Measurements from ENCODE around the gene CYP19A1.

The CYP19A1 gene

GRCh38 chr15:51226576-51227210 lies 111.7 kb downstream of the CYP19A1 start:
- Histone ChIP-seq H3K4me1 (ENCODE audit: control insufficient read depth, insufficient read depth, low read length) (no peaks in the 10 kb centered on the region), H3K9me3 (ENCODE audit: control insufficient read depth, low read length) (no peaks in the 10 kb centered on the region), H3K27ac (ENCODE audit: insufficient read depth, low read depth, low read length, poor library complexity, severe bottlenecking) (no peak overlapping the region), H3K36me3 (ENCODE audit: control insufficient read depth, insufficient read depth, low read length) (no peaks in the 10 kb centered on the region), H3K4me3 (ENCODE audit: insufficient read depth, low read depth, low read length) (no peak overlapping the region), H3K27me3 (ENCODE audit: control insufficient read depth, insufficient read depth, low read length, poor library complexity, severe bottlenecking) (no peaks in the 10 kb centered on the region)
- WGBS, 2 experiments, result 91 to 94% methylated on average over 4 to 6 of the region's 6 CpGs

GRCh38 chr15:51224428-51224827 lies 114.0 kb downstream of the CYP19A1 start:
- no peaks in the 10 kb centered on the region for H3K36me3 ChIP-seq (ENCODE audit: control insufficient read depth, insufficient read depth, low read length)
- H3K9me3 ChIP-seq (ENCODE audit: control insufficient read depth, low read length), result no peaks in the 10 kb centered on the region
- H3K27me3 ChIP-seq (ENCODE audit: control insufficient read depth, insufficient read depth, low read length, poor library complexity, severe bottlenecking), result no peaks in the 10 kb centered on the region
- no peak overlapping the region for H3K4me3 ChIP-seq (ENCODE audit: insufficient read depth, low read depth, low read length)
- H3K27ac ChIP-seq (ENCODE audit: insufficient read depth, low read depth, low read length, poor library complexity, severe bottlenecking), result no peak overlapping the region
- H3K4me1 ChIP-seq (ENCODE audit: control insufficient read depth, insufficient read depth, low read length), result no peaks in the 10 kb centered on the region

- Histone ChIP-seq H3K27ac (ENCODE audit: insufficient read depth, low read depth, low read length, poor library complexity, severe bottlenecking) (no peak overlapping the region), H3K4me3 (ENCODE audit: insufficient read depth, low read depth, low read length) (no peak overlapping the region), H3K36me3 (ENCODE audit: control insufficient read depth, insufficient read depth, low read length) (no peaks in the 10 kb centered on the region)
Observed at GRCh38 chr15:51223771-51224229, 114.6 kb downstream of the CYP19A1 start.

GRCh38 chr15:51218299-51218938 lies 120.0 kb downstream of the CYP19A1 start:
- Histone ChIP-seq H3K9me3 (ENCODE audit: control insufficient read depth, low read length) (no peaks in the 10 kb centered on the region), H3K4me1 (ENCODE audit: control insufficient read depth, insufficient read depth, low read length) (no peaks in the 10 kb centered on the region), H3K27me3 (ENCODE audit: control insufficient read depth, insufficient read depth, low read length, poor library complexity, severe bottlenecking) (no peaks in the 10 kb centered on the region), H3K4me3 (ENCODE audit: insufficient read depth, low read depth, low read length) (no peak overlapping the region), H3K36me3 (ENCODE audit: control insufficient read depth, insufficient read depth, low read length) (no peaks in the 10 kb centered on the region), H3K27ac (ENCODE audit: insufficient read depth, low read depth, low read length, poor library complexity, severe bottlenecking) (no peak overlapping the region)
- 76 to 80% methylated on average over 3 of the region's 3 CpGs for WGBS, 2 experiments

More at GRCh38 chr15:51223771-51224229, 114.6 kb downstream of the CYP19A1 start:
- Histone ChIP-seq H3K4me1 (ENCODE audit: control insufficient read depth, insufficient read depth, low read length) (no peaks in the 10 kb centered on the region), H3K9me3 (ENCODE audit: control insufficient read depth, low read length) (no peaks in the 10 kb centered on the region), H3K27me3 (ENCODE audit: control insufficient read depth, insufficient read depth, low read length, poor library complexity, severe bottlenecking) (no peaks in the 10 kb centered on the region)
- 91 to 92% methylated on average over 3 of the region's 3 CpGs for WGBS, 2 experiments

- no peaks in the 10 kb centered on the region for H3K27me3 ChIP-seq (ENCODE audit: control insufficient read depth, insufficient read depth, low read length, poor library complexity, severe bottlenecking)
- H3K27ac ChIP-seq (ENCODE audit: insufficient read depth, low read depth, low read length, poor library complexity, severe bottlenecking), result no peak overlapping the region
- no peaks in the 10 kb centered on the region for H3K36me3 ChIP-seq (ENCODE audit: control insufficient read depth, insufficient read depth, low read length)
- no peaks in the 10 kb centered on the region for H3K4me1 ChIP-seq (ENCODE audit: control insufficient read depth, insufficient read depth, low read length)
- 94% methylated on average over 2 of the region's 2 CpGs for WGBS, 2 experiments
- no peak overlapping the region for H3K4me3 ChIP-seq (ENCODE audit: insufficient read depth, low read depth, low read length)
- H3K9me3 ChIP-seq (ENCODE audit: control insufficient read depth, low read length), result no peaks in the 10 kb centered on the region
Observed at GRCh38 chr15:51212909-51213308, 125.5 kb downstream of the CYP19A1 start.

GRCh38 chr15:51212239-51212638 lies 126.2 kb downstream of the CYP19A1 start:
- no peaks in the 10 kb centered on the region for H3K9me3 ChIP-seq (ENCODE audit: control insufficient read depth, low read length)
- no peaks in the 10 kb centered on the region for H3K4me1 ChIP-seq (ENCODE audit: control insufficient read depth, insufficient read depth, low read length)
- no peaks in the 10 kb centered on the region for H3K36me3 ChIP-seq (ENCODE audit: control insufficient read depth, insufficient read depth, low read length)
- H3K27ac ChIP-seq (ENCODE audit: insufficient read depth, low read depth, low read length, poor library complexity, severe bottlenecking), result no peak overlapping the region
- H3K27me3 ChIP-seq (ENCODE audit: control insufficient read depth, insufficient read depth, low read length, poor library complexity, severe bottlenecking), result no peaks in the 10 kb centered on the region
- H3K4me3 ChIP-seq (ENCODE audit: insufficient read depth, low read depth, low read length), result no peak overlapping the region
- WGBS, 2 experiments, result 90% methylated on average over 5 of the region's 5 CpGs

GRCh38 chr15:51205050-51205975 lies 133.1 kb downstream of the CYP19A1 start:
- no peaks in the 10 kb centered on the region for H3K9me3 ChIP-seq (ENCODE audit: control insufficient read depth, low read length)
- no peaks in the 10 kb centered on the region for H3K4me1 ChIP-seq (ENCODE audit: control insufficient read depth, insufficient read depth, low read length)
- WGBS, 2 experiments, result 91 to 93% methylated on average over 3 of the region's 3 CpGs
- H3K27ac ChIP-seq (ENCODE audit: insufficient read depth, low read depth, low read length, poor library complexity, severe bottlenecking), result no peak overlapping the region
- no peak overlapping the region for H3K4me3 ChIP-seq (ENCODE audit: insufficient read depth, low read depth, low read length)
- H3K36me3 ChIP-seq (ENCODE audit: control insufficient read depth, insufficient read depth, low read length), result no peaks in the 10 kb centered on the region
- H3K27me3 ChIP-seq (ENCODE audit: control insufficient read depth, insufficient read depth, low read length, poor library complexity, severe bottlenecking), result no peaks in the 10 kb centered on the region

- no peak overlapping the region for H3K27ac ChIP-seq (ENCODE audit: insufficient read depth, low read depth, low read length, poor library complexity, severe bottlenecking)
- H3K9me3 ChIP-seq (ENCODE audit: control insufficient read depth, low read length), result no peaks in the 10 kb centered on the region
- H3K27me3 ChIP-seq (ENCODE audit: control insufficient read depth, insufficient read depth, low read length, poor library complexity, severe bottlenecking), result no peaks in the 10 kb centered on the region
- H3K36me3 ChIP-seq (ENCODE audit: control insufficient read depth, insufficient read depth, low read length), result no peaks in the 10 kb centered on the region
- H3K4me3 ChIP-seq (ENCODE audit: insufficient read depth, low read depth, low read length), result no peak overlapping the region
- 85 to 94% methylated on average over 2 of the region's 2 CpGs for WGBS, 2 experiments
- H3K4me1 ChIP-seq (ENCODE audit: control insufficient read depth, insufficient read depth, low read length), result no peaks in the 10 kb centered on the region
Observed at GRCh38 chr15:51203797-51204196, 134.6 kb downstream of the CYP19A1 start.

GRCh38 chr15:51202783-51203182 lies 135.6 kb downstream of the CYP19A1 start:
- H3K4me3 ChIP-seq (ENCODE audit: insufficient read depth, low read depth, low read length), result no peak overlapping the region
- no peaks in the 10 kb centered on the region for H3K9me3 ChIP-seq (ENCODE audit: control insufficient read depth, low read length)
- 81 to 94% methylated on average over 3 of the region's 3 CpGs for WGBS, 2 experiments
- H3K4me1 ChIP-seq (ENCODE audit: control insufficient read depth, insufficient read depth, low read length), result no peaks in the 10 kb centered on the region
- no peak overlapping the region for H3K27ac ChIP-seq (ENCODE audit: insufficient read depth, low read depth, low read length, poor library complexity, severe bottlenecking)
- H3K27me3 ChIP-seq (ENCODE audit: control insufficient read depth, insufficient read depth, low read length, poor library complexity, severe bottlenecking), result no peaks in the 10 kb centered on the region
- H3K36me3 ChIP-seq (ENCODE audit: control insufficient read depth, insufficient read depth, low read length), result no peaks in the 10 kb centered on the region

GRCh38 chr15:51201581-51201980 lies 136.8 kb downstream of the CYP19A1 start:
- no peaks in the 10 kb centered on the region for H3K4me1 ChIP-seq (ENCODE audit: control insufficient read depth, insufficient read depth, low read length)
- no peak overlapping the region for H3K4me3 ChIP-seq (ENCODE audit: insufficient read depth, low read depth, low read length)
- no peak overlapping the region for H3K27ac ChIP-seq (ENCODE audit: insufficient read depth, low read depth, low read length, poor library complexity, severe bottlenecking)
- no peaks in the 10 kb centered on the region for H3K27me3 ChIP-seq (ENCODE audit: control insufficient read depth, insufficient read depth, low read length, poor library complexity, severe bottlenecking)
- H3K36me3 ChIP-seq (ENCODE audit: control insufficient read depth, insufficient read depth, low read length), result no peaks in the 10 kb centered on the region
- no peaks in the 10 kb centered on the region for H3K9me3 ChIP-seq (ENCODE audit: control insufficient read depth, low read length)
- 81 to 87% methylated on average over 4 to 5 of the region's 5 CpGs for WGBS, 2 experiments
